GM18520 (cell line): ENCODE measurements around the gene TMEM18.
"Not testable (repeated sequence)": the region's sequence is repeated elsewhere in the genome, so short reads cannot be mapped to it uniquely, and the experiment has no call there.

ENCODE experiments used
- ATAC-seq: cut with Tn5 transposase; IDR thresholded peaks from one replicate; pipeline ENCODE4 v1.9.1; 2021; ENCODE audit not compliant: unreplicated experiment

Gene TMEM18

DNA sequence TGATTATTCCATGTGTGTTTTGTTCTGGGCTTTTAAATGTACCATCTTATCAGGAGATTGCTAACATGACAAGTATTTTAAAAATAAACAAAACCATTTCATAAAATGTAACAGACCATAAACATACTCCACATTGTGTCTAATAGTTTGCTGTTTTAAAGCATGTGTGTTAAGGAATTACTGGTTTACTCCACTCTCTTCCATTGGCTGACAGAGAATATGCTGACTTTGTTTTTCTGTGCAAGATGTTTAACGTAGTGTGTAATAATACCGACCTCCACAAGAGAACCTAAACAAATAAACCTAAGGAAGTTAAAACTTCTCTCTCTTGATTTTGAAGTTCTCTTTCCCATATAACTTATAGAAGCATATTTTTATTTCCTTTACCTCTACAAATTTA lies 17.0 kb upstream of the TMEM18 start:
- no peak for ATAC-seq

DNA sequence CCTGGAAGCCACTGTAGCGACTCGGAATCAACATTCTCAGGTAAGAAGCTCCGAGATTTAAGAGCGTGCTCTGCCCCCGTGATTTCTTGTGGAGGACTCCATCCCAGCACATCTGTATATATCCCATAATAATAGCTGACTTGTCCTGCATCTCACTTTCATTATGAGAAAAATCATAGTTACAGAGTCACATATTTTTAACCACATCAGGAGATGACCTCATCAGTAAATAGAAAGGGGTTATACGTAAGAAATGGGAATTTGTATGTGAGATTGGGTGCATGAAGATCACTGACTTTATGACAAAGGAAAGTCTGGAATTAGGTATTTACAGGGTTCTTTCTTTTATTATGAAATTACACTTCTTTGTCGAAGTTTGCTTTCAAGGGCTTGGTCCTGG lies 16.4 kb upstream of the TMEM18 start:
- no peak for ATAC-seq

DNA sequence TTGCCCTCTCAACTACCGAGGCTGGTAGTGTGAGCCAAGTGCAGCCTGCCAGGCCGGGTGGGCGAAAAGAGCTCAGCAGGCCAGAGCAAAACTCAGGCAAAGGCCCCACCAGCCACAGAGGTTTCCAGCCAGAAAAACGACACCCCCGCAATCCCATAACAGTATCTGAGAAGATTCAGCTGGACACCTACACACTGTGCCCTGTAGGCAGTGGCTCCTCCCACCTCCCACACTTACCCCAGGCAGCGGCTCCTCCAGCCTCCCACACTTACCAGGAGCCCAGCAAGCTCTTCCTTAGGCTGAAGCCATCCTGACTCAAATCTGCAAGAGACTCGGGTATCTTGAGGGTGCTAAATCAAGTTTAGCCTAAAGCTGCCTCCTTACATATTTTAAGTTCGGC lies 15.6 kb upstream of the TMEM18 start:
- no peak for ATAC-seq

DNA sequence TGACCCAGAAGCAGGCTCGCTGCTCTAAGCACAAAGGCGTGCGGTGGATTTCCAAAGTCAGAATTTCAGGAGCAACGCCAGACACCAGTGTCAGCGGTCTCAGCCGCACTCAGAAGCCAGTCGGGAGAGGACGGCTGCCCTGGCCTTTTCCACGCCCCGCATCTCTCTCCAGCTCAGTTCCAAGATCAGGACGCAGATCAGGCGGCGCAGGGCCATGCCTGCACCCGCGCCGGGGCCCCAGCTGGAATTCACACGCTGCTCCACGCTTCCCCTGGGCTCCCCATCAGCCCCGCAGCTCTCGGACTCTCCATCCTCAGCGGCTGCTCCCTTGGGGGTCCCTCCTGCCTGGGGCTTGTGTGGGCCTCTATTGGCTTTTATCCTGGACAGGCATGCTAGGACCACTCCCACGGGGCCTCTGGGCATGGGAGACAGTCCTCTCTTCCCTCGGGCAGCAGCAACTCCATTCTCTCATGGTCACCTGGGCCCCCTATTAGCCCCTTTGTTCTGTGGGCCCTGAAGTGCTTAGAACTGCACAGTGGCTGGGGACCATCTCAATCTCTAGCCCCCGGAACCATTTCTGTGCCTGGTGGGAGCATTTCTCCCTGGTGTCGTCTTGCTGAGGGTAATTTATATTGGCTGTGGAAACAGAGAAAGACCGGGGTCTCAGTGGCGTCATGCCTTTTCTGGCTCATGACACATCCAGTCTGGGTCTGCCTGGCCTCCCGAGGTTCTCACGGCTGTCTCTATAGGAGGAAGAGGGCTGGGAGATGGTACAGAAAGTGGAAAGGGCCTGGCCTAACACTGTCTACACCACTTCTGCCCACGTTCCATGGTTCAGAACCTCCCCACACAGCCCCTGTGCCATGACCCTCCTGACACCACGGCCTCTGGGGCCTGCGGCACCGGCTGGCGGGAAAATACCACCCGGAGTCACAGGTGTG lies 14.9 kb upstream of the TMEM18 start:
- ATAC-seq: no peak

DNA sequence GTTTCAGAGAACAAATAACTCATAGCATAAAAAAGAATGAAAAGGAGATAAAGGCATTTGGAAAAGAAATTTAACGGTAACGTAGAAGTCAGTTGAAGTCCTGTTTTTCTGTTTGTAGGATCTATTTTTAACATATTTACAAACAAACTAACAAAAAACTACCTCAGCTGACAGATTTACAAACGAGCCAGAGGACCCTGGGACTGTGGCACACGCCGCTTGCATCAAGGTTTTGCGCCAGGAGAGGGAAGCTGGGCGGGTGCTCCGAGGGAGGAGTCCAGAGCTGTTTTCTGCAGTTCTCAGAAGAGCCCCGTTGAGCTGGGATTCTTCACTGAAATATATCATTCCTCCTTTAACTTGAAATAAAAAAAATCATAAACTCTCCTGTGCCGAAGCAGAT lies 13.6 kb upstream of the TMEM18 start:
- no peak for ATAC-seq

DNA sequence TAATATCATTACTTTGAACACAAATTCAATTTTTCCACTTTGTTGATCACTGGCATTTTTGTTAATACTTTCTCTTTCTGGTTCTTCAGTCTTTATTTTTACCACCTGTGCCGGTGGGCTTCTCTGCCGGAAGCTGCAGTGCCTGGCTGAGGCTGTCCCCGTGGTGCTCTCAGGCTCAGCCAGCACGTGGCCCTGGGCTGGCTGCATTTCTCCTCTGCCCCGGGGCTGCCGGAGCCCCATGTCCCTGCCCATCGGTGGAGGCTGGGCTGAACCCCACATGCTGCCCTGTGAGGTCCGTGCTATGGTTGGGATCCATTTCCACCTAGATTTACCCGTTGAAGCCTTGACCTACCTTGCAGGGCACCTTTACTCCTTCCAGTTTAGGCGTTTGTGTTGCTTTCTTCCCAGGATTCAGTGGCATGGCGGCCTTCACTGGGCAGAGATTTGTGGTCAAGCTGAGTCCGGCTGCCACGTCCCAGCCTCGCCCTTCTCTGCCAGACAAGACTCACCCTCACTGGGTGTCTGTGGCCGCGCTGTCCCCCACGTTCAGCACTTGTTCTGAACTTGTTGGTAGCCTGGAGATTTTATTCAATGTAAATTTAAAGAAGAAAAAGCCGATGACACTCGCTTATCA lies 12.8 kb upstream of the TMEM18 start:
- ATAC-seq: no peak

DNA sequence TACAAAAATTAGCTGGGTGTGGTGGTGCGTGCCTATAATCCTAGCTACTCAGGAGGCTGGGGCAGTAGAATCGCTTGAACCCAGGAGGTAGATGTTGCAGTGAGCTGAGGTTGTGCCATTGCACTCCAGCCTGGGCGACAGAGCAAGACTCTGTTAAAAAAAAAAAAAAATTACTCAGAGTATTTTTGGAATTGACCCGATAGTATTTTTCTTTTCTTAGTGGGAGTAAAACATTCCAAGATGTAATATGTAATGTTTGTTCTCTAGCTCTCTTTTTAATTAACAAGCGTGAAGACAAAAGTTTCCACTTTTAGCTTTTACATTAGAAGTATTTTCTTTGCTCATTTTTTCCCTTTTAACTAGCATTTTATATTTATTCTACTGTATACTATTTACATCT lies 12.0 kb upstream of the TMEM18 start:
- ATAC-seq: no peak

DNA sequence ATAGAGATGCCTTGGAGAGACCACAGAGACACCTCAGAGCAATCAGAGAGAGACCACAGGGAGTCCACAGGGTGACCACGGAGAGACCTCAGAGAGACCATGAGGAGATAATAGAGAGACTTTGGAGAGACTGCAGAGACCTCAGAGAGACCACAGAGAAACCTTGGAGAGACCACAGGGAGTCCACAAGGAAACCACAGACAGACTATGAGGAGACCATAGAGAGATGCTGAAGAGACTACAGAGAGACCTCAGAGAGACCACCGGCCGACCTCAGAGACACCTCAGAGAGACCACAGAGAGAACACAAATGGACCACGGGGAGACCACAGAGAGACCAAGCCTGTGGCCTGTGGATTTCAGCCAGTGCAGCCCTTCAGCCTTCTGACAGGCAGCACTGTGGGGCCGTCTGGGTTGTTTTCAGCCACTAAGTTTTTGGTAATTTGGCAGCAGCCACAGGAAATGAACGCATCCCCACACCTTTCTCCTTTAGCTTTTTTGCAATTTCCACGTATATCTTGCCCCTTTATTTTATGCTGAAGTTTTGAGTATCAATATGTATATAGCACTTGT lies 11.4 kb upstream of the TMEM18 start:
- no peak for ATAC-seq

DNA sequence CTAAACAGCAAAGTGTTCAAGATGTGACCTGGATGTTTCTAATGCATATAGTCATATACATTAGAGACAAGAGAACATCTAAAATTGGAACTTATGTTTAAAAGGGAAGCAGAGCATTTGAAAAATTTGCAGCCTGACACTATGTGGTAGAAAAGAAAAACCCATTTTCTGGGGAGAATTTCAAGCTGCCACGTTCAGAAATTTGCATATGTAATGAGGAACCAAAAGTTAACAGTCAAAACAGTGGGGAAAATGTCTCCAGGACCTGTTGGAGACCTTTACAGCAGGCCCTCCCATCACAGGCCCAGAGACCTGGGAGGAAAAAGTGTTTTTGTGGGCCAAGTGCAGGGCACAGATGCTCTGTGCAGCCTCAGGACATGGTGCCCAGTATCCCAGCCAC lies 8.2 kb upstream of the TMEM18 start:
- ATAC-seq: no peak

DNA sequence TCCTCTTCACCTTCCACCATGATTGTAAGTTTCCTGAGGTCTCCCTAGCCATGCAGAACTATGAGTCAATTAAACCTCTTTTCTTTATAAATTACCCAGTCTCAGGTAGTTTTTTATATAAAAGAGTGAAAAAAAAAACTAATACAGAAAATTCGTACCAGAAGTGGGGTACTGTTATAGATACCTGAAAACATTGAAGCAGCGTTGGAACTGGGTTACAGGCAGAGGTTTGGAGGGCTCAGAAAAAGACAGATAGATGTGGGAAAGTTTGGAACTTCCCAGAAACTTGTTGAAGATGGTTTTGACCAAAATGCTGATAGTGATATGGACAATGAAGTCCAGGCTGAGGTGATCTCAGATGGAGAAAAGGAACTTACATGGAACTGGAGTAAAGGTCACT lies 7.7 kb upstream of the TMEM18 start:
- ATAC-seq: not testable (repeated sequence)

DNA sequence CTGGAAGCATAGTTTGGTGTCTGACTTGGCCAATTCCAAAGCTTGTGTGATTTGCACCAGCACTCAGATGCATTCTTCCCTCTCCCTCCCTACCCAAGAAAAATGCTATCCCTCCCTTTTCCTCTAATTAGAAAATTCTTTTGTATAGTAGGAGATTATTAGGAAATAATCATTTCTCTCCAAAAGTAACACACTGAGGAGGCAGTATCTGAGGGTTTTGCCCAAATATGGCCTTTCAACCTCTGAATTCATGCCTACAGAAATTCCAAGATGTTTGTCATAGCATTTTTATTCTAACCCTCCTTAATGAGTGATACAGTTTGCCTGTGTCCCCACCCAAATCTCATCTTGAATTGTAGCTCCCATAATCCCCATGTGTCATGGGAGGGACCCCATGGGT lies 5.0 kb upstream of the TMEM18 start:
- no peak for ATAC-seq

DNA sequence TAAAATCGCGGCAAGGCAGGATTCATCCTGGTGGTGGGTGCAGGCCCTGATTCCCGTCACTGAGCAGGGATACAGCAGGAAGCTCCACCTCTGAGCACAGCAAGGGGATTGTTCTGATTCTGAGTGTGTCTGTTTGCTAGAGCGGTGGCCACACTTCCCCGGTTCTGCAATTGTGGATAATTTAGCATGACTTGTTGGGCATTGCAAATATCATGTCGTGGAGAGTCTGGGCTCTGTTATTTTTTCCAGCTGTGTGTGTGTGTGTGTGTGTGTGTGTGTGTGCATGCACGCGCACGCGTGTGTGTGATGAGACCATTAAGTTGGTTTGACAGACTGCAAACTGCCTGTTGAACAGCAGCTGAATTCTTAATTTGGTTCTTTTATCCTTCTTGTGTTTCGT lies 4.1 kb upstream of the TMEM18 start:
- no peak for ATAC-seq

DNA sequence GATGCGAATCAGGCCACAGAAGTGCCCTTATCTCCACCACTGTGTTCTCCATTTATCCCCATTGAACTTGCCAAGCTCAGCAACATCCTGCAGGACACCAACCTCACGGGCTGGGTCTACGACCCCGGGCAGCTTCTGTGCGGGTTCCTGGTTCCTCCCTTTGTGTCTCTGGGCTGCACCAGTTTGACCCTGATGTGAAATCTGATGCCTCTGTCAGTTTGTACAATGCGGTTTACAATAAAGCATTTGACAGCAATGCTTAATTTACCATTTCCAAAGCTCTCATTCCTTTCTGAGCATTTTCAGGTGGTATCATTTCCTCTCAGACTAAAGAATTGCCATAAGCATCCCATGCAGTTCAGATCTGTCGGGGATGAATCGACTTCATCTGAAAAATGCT lies 3.3 kb upstream of the TMEM18 start:
- no peak for ATAC-seq

DNA sequence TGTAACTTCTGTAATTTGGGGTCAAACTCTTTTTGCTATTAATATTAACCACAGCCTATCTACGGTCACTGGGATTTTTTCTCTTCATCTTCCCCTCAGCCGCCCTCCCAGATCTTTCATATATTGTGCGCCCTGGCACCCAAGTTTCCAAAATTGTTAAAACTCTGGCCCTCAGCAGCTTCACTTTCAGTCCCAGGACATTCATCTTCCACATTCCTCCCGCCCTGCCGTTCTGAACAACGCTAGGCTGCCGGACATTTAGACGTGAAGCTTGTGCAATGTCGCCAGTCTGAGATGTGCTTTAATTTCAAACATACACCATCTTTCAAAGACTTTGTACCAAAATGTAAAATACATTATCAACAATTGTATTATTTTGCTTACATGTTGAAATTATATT lies 1.8 kb upstream of the TMEM18 start:
- no peak for ATAC-seq

DNA sequence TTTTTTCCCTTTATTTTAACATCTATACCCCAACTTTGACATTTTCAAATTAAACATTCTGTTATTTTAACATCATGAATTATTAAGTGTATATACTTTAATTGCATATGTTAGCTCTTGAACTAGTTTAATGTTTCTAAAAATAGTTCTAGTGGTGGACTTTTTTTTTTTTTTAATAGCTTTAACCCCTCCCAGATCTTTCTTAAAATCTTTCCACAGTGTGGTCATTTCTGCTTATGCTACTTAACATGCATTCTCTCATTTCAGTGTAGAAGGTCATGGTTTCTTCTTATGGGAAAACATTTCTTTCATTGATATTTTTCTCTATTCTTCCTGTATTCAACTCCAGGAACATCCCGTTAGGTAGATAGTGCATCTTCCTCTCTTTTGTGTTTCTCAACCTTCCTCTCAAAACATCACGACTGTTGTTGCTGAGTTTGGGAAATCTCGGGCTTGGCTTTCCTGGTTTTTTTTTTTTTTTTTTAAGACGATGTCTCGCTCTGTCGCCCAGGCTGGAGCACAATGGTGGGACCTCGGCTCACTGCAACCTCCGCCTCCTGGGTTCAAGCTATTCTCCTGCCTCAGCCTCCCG lies 849 bp upstream of the TMEM18 start:
- no peak for ATAC-seq

DNA sequence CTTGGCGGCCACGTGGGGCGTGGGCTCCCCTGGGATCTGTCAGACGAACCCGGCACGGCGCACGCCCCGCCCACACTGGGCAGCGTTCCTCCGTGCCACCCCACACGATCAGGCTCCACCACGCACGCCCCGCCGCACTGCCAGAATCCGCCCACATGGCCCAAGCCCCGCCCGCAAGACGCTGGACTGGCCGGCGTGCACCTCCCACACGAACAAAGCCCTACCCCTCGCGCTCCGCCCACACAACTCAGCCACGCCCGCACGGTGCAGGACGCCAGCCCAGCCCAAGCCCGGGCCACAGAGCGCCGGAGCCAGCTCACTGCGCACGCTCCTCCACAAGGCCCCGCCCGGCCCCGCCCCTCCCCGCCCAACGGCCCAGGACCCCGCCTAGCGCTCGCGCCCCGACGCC lies 555 bp downstream of the TMEM18 start:
- peak; percentile 55 for ATAC-seq

DNA sequence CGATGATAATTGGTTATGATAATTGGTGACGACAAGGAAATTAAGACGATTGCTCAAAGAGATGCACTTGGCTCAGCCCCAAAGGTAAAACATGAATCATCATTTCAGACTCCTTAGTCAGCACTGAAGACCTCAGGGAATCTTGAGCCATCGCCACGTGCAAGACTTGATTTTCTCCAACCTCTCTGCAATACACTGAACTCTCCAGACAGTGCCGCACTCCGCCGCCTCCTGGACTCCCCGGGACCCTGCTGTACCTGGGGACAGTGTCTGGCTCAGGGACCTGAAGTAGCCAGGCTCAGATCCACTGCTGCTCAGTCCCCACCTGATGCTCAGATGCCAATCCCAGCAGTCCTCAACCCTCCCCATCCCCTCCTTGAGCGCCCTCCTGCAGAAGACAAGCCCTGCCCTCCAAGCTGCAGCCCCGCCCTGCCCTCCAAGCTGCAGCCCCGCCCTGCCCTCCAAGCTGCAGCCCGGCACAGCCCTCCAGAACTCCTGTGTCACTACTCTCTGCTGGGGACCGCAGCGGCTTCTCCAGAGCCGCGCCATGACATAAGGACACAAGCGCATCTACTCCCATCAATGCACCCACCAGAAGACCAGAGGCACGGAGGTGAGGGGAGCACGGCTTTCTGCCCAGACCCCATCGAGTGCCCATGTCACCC lies 1.1 kb downstream of the TMEM18 start:
- peak; percentile 15 for ATAC-seq

DNA sequence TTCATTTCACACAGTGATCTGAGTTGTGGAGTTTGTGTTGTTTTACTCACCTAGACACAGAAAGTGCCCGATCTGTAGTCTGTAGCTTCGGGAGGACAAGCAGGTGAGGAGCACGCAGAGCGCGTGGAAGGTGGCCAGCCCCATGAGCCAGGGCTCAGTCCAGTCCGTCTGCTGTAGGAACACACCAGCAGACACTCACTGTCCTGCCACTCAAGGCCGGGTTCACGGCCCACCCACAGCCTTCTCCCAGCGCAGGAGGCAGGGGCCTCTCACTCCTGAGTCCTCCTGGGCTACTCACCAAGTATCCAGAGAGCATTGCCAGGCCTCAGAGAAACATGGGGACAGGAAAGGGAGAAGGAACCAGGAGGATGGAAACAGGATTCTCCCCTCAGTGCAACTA lies 1.7 kb downstream of the TMEM18 start:
- no peak for ATAC-seq

DNA sequence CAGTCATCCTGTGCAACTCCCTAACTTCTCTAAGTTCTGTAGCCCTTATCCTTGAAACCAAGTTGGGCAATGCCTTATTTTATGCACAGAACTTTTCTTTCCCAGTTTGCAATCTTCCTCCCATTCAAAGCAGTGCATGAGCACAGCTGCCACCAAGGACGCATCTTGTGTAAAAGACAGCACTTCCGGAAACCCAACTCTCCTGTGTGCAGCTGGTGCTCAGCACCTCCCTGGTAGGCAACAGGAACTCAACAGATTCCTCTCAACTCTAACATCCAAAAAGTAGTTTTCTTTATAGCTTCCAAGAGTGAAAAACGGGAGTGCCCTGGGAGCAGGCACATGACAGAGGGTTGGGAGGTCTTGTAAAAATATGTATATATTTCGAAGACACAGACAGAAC lies 2.2 kb downstream of the TMEM18 start:
- ATAC-seq: no peak

DNA sequence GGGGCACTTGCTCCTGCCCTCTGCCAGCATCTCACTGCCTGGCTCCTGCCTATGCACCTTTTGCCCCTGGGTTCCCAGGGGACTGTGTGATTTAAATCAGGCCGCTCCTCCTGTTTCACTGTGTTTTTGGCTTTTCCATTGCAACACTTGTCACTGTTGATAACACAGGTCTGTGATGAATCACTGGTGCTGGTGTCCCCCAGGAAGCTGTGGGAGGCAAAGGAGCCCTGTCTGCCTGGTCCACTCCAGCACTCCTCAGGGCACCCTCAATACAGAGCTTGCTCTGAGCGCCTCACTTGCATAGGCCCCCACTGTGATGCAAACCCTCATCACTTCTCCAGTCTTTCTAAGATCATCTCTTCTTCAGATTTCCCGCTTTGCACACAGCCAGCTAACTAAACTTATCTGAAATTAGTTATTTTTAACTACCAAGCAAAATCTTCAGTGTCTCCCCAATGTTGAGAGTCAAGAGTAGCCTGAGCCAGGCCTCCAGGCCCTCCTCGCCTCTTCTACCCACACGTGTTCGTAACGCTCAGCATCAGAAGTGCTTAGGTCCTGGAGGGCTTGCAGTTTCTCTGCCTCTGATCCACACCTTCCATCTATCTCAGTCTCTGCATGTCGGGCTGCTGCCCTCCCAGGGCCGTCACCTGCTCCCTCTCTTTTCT lies 2.8 kb downstream of the TMEM18 start:
- no peak for ATAC-seq
